HepG2 (cell line): Measurements from ENCODE around the gene PRM2. TPM values are rescaled to one million over a fixed set of nuclear protein-coding genes. Genes with fewer than 3 reads are reported as not detected.

Experiments
- JARID2 ChIP-seq: sonication (generic); formaldehyde crosslinking; IDR thresholded peaks from 2 replicates; pipeline ENCODE4 v1.8.1; 2023; ENCODE audit warnings: missing genetic modification reagents, inconsistent platforms; ENCODE audit not compliant: insufficient replicate concordance
- KLF6 ChIP-seq: IDR thresholded peaks from 2 replicates; pipeline ENCODE4 v1.8.0; 2016; ENCODE audit warnings: missing biosample characterization, missing genetic modification reagents
- MBD4 ChIP-seq: IDR thresholded peaks from 2 replicates; pipeline ENCODE4 v1.6.1; 2012; ENCODE audit warnings: low read length, inconsistent platforms, borderline replicate concordance
- NFKB2 ChIP-seq: sonication (generic); formaldehyde crosslinking; IDR thresholded peaks from 2 replicates; pipeline ENCODE4 v1.4.0; 2020; ENCODE audit warnings: missing genetic modification reagents, borderline replicate concordance
- NRL ChIP-seq: sonication (generic); formaldehyde crosslinking; IDR thresholded peaks from 2 replicates; pipeline ENCODE4 v1.5.0; 2020; ENCODE audit warnings: missing genetic modification reagents, mild to moderate bottlenecking, moderate library complexity, borderline replicate concordance
- SOX6 ChIP-seq, 2 experiments: fragments of 450-650 bp in 1 of 2; sonication (generic) in 1 of 2; formaldehyde crosslinking in 1 of 2; IDR thresholded peaks; 2 replicates each; pipeline versions ENCODE4 v1.4.0 to v1.6.1; 2017 to 2020; ENCODE audit warnings: antibody characterized with exemption in 1 of 2, mild to moderate bottlenecking in 1 of 2, missing genetic modification reagents in 1 of 2
- TBX2 ChIP-seq: sonication (generic); formaldehyde crosslinking; IDR thresholded peaks from 2 replicates; pipeline ENCODE4 v1.5.0; 2020; ENCODE audit warnings: missing genetic modification reagents, mild to moderate bottlenecking, borderline replicate concordance
- TEAD3 ChIP-seq: optimal IDR thresholded peaks from 2 replicates; pipeline ENCODE3; 2016; ENCODE audit warnings: borderline replicate concordance
- TOE1 ChIP-seq: sonication (generic); formaldehyde crosslinking; IDR thresholded peaks from 2 replicates; pipeline ENCODE4 v1.4.0; 2020; ENCODE audit warnings: mild to moderate bottlenecking, missing genetic modification reagents
- ZFP41 ChIP-seq: sonication (generic); formaldehyde crosslinking; IDR thresholded peaks from 2 replicates; pipeline ENCODE4 v1.4.0; 2020; ENCODE audit warnings: mild to moderate bottlenecking, missing genetic modification reagents, borderline replicate concordance
- ZNF225 ChIP-seq: sonication (generic); formaldehyde crosslinking; IDR thresholded peaks from 2 replicates; pipeline ENCODE4 v1.4.0; 2020; ENCODE audit warnings: mild to moderate bottlenecking, missing genetic modification reagents
- ZNF382 ChIP-seq: sonication (generic); formaldehyde crosslinking; IDR thresholded peaks from 2 replicates; pipeline ENCODE4 v1.5.0; 2020; ENCODE audit warnings: missing genetic modification reagents, mild to moderate bottlenecking, borderline replicate concordance
- ZNF781 ChIP-seq: sonication (generic); formaldehyde crosslinking; IDR thresholded peaks from 2 replicates; pipeline ENCODE4 v1.5.1; 2020; ENCODE audit warnings: borderline replicate concordance, mild to moderate bottlenecking, missing genetic modification reagents; ENCODE audit errors: not compliant biosample characterization
- ZNF83 ChIP-seq: sonication (generic); formaldehyde crosslinking; IDR thresholded peaks from 2 replicates; pipeline ENCODE4 v1.4.0; 2020; ENCODE audit warnings: missing genetic modification reagents, mild to moderate bottlenecking, borderline replicate concordance
- ZSCAN9 ChIP-seq: IDR thresholded peaks from 2 replicates; pipeline ENCODE4 v1.6.1; 2016; ENCODE audit warnings: borderline replicate concordance
- polyA plus RNA-seq, 8 experiments: library from polyadenylated mRNA; depleted of rRNA in 3 of 8; stranded (reverse) in 7 of 8; unstranded in 1 of 8; fragments of >200 nt; fragmentation: Illumina TruSeq in 4 of 8; extraction: Trizol in 4 of 8; gene quantifications; 2 replicates each; pipeline versions ENCODE4 v1.2.1 to v1.2.3, GENCODE V29; 2011 to 2016; ENCODE audit warnings: low read depth in 4 of 8, missing spikeins in 1 of 8, mixed read lengths in 1 of 8; ENCODE audit not compliant: insufficient read depth in 1 of 8
- total RNA-seq, 5 experiments: library from RNA; depleted of rRNA; stranded (reverse); fragments of >200 nt; fragmentation: Illumina TruSeq; extraction: Trizol; gene quantifications; 2 replicates each; pipeline ENCODE4 v1.2.3, GENCODE V29; 2016; ENCODE audit warnings: low read depth in 1 of 5
- TF ChIP-seq, protein P1 (sequence below): sonication (generic); formaldehyde crosslinking; IDR thresholded peaks from 2 replicates; pipeline ENCODE4 v1.4.0; 2020; ENCODE audit warnings: missing genetic modification reagents
- TF ChIP-seq, protein P2 (sequence below): sonication (generic); formaldehyde crosslinking; IDR thresholded peaks from one replicate; pipeline ENCODE4 v1.5.1; 2020; ENCODE audit warnings: mild to moderate bottlenecking, missing genetic modification reagents; ENCODE audit errors: not compliant biosample characterization
- TF ChIP-seq, protein P3 (sequence below): sonication (generic); formaldehyde crosslinking; IDR thresholded peaks from 2 replicates; pipeline ENCODE4 v1.8.0; 2022; ENCODE audit warnings: mild to moderate bottlenecking, missing genetic modification reagents, moderate library complexity
- TF ChIP-seq, protein P4 (sequence below): sonication (generic); formaldehyde crosslinking; conservative IDR thresholded peaks from 2 replicates; pipeline ENCODE4 v1.4.0; 2020; ENCODE audit warnings: missing genetic modification reagents

PRM2 gene
- total and polyA plus RNA-seq, 2 of the 13 experiments (the other 11 are each of a cell fraction or from before 2014, with no cell fraction given): 0.54 TPM; not detected in 1

DNA sequence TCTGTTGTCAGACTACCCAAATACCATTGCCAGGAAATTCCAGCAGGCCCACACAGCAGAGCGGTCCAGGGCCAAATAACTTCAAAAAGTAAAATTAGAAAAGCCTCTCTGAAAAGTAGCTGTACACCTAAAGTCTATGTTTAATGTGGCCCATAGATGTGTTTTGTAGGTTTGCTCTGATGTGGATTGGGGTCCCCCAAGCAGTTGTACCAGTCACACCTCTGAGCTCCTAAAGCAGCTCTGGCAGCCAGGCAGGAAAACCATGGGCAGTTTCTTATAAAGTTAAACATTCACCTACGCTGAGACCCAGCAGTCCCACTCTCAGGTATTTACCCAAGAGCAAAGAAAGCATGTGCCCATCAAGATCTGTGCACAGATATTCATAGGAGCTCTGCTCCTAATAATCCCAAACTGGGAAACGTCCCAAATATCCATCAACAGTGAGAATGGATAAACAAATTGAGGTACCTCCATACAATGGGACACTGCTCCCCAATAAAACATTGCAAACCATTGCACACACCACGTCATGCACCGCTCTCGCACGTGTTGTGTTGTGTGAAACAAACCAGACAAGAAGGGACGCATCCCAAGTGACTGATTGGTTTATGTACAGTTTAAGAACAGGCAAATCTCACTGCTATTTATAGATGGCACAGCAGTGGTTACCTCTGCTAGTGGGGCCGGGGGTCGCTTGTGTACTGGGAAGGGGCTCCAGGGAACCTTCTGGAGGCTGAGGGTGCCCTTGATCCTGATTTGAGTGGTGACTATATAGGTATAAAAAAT lies 20.6 kb upstream of the PRM2 start (continued):
- TF ChIP-seq ZSCAN9 (CRISPR knock-in tag) (peak; percentile 76), JARID2 (no peak), ZNF382 (no peak), TBX2 (CRISPR knock-in tag) (no peak), ZNF83 (CRISPR knock-in tag) (no peak), ZFP41 (peak; percentile 30; the same call in 1 of the 2 replicates), MBD4 (no peak), KLF6 (no peak), ZNF225 (no peak; the same call in 1 of the 2 replicates), ZNF781 (CRISPR knock-in tag) (peak; percentile 32), SOX6 (IDR thresholded peaks at IDR 0.05) (no peak), SOX6 (CRISPR knock-in tag; IDR thresholded peaks at IDR 0.05) (peak; percentile 65), NRL (CRISPR knock-in tag) (no peak), TOE1 (CRISPR knock-in tag) (no peak), NFKB2 (CRISPR knock-in tag) (no peak), TEAD3 (peak; percentile 81)
- TF ChIP-seq, protein P1, sequence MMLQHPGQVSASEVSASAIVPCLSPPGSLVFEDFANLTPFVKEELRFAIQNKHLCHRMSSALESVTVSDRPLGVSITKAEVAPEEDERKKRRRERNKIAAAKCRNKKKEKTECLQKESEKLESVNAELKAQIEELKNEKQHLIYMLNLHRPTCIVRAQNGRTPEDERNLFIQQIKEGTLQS (CRISPR knock-in tag): no peak
- TF ChIP-seq, protein P2, sequence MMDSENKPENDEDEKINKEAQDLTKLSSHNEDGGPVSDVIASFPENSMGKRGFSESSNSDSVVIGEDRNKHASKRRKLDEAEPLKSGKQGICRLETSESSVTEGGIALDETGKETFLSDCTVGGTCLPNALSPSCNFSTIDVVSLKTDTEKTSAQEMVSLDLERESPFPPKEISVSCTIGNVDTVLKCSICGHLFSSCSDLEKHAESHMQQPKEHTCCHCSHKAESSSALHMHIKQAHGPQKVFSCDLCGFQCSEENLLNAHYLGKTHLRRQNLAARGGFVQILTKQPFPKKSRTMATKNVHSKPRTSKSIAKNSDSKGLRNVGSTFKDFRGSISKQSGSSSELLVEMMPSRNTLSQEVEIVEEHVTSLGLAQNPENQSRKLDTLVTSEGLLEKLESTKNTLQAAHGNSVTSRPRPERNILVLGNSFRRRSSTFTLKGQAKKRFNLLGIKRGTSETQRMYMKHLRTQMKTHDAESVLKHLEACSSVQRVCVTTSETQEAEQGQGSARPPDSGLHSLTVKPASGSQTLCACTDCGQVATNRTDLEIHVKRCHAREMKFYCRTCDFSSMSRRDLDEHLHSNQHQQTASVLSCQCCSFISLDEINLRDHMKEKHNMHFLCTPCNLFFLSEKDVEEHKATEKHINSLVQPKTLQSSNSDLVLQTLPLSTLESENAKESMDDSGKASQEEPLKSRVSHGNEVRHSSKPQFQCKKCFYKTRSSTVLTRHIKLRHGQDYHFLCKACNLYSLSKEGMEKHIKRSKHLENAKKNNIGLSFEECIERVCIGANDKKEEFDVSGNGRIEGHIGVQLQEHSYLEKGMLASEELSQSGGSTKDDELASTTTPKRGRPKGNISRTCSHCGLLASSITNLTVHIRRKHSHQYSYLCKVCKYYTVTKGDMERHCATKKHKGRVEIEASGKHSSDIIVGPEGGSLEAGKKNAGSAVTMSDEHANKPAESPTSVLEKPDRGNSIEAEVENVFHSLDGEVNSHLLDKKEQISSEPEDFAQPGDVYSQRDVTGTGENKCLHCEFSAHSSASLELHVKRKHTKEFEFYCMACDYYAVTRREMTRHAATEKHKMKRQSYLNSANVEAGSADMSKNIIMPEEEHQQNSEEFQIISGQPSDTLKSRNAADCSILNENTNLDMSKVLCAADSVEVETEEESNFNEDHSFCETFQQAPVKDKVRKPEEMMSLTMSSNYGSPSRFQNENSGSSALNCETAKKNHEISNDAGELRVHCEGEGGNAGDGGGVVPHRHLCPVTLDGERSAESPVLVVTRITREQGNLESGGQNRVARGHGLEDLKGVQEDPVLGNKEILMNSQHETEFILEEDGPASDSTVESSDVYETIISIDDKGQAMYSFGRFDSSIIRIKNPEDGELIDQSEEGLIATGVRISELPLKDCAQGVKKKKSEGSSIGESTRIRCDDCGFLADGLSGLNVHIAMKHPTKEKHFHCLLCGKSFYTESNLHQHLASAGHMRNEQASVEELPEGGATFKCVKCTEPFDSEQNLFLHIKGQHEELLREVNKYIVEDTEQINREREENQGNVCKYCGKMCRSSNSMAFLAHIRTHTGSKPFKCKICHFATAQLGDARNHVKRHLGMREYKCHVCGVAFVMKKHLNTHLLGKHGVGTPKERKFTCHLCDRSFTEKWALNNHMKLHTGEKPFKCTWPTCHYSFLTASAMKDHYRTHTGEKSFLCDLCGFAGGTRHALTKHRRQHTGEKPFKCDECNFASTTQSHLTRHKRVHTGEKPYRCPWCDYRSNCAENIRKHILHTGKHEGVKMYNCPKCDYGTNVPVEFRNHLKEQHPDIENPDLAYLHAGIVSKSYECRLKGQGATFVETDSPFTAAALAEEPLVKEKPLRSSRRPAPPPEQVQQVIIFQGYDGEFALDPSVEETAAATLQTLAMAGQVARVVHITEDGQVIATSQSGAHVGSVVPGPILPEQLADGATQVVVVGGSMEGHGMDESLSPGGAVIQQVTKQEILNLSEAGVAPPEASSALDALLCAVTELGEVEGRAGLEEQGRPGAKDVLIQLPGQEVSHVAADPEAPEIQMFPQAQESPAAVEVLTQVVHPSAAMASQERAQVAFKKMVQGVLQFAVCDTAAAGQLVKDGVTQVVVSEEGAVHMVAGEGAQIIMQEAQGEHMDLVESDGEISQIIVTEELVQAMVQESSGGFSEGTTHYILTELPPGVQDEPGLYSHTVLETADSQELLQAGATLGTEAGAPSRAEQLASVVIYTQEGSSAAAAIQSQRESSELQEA (CRISPR knock-in tag): peak; percentile 1
- TF ChIP-seq, protein P3, sequence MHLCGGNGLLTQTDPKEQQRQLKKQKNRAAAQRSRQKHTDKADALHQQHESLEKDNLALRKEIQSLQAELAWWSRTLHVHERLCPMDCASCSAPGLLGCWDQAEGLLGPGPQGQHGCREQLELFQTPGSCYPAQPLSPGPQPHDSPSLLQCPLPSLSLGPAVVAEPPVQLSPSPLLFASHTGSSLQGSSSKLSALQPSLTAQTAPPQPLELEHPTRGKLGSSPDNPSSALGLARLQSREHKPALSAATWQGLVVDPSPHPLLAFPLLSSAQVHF (CRISPR knock-in tag): no peak
- TF ChIP-seq, protein P4, sequence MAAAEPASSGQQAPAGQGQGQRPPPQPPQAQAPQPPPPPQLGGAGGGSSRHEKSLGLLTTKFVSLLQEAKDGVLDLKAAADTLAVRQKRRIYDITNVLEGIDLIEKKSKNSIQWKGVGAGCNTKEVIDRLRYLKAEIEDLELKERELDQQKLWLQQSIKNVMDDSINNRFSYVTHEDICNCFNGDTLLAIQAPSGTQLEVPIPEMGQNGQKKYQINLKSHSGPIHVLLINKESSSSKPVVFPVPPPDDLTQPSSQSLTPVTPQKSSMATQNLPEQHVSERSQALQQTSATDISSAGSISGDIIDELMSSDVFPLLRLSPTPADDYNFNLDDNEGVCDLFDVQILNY (CRISPR knock-in tag): no peak
